ENCODE data around the gene ACTBL2. TPM values are rescaled to one million over a fixed set of nuclear protein-coding genes. Genes with fewer than 3 reads are reported as not detected.
A peak's percentile ranks its signal among the peaks of the same experiment; 100 is the strongest.

The ACTBL2 gene
- polyA plus RNA-seq, 2 of the 4 experiments (the other 2 are of a cell fraction) = 0.06 TPM

DNA sequence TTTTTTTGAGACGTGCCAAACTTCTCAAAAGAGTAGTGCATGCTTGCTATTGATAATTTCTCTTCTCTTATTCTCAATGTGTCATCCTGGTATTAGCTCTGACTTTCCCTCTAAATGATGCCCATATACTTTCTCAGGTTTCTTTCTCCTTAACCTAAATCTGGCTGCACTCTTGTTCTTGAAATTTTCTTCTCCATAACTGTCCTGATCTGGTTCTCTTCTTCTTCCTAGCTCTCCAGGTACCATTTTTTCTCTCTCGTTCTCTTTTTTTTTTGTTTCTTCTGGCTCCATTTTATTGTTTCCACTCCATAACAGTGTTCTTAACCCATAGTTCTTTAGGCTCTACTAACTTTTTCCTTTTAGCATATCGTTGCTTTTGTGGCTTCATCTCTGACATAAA is 47.9 kb downstream of the ACTBL2 start:
- FAIRE-seq (no peak), ATAC-seq (no peak), DNase-seq (ENCODE audit: low read depth in 1 of 2, low spot score in 1 of 2) (no peak)
- Histone ChIP-seq H3K9me3 (no peaks in the 10 kb centered on the region), H3K27ac (peak overlapping the region; percentile 42 to 47; a peak in 3 of 6 replicates), H3K4me2 (no peak overlapping the region; the same call in 2 of the 3 replicates), H3K4me1 (peaks cover 21% of the 10 kb centered on the region; the same call in 2 of the 3 replicates), H3K4me3 (no peak overlapping the region)
- ChIA-PET CTCF (interaction anchor here (1.1 to 3.4 kb wide), 3 partner anchors 14 to 1026 kb away, joined by 4 to 14 read pairs (median 5); no protein-coding TSS in a partner anchor), POLR2A (interaction anchor here (1.0 kb wide), 1 partner anchor 51 kb away, joined by 4 read pairs; no protein-coding TSS in a partner anchor)
- TF ChIP-seq HOXA7 (CRISPR knock-in tag; IDR thresholded peaks at IDR 0.05) = no peak
- TF ChIP-seq ZSCAN20 (CRISPR knock-in tag; IDR thresholded peaks at IDR 0.05) = 0 out of 2 replicates have a peak, but pooled peaks have one; percentile 41
- TF ChIP-seq POLR2AphosphoS2 (conservative IDR thresholded peaks at IDR 0.05; ENCODE audit: low read length) = no peak
- 37% methylated on average over 3 of the region's 3 CpGs for WGBS (ENCODE audit: missing lambda C conversion rate)

DNA sequence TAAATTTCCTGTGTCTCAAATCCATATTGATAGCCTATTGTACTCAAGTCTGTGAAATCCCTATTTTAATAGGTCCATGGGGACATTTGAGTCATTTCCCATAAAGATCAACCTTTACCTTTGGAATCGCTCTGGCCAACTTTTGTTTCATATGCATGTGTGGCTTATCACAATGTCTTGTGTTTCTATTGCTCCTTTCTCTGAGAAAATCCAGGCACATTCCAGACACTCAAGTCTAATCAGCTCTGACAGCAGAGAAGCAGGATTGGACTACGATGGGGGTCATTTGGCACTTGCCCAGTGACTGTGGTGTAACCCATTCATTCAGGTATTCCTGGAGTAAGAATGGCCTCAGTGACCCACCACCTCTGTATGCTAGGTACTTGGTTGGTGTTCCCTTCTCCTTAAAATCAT is 48.4 kb downstream of the ACTBL2 start:
- H3K4me1 ChIP-seq = peaks cover 21% of the 10 kb centered on the region; the same call in 2 of the 3 replicates
- no peaks in the 10 kb centered on the region for H3K9me3 ChIP-seq
- CTCF ChIA-PET = interaction anchor here (0.8 to 3.4 kb wide), 3 partner anchors 11 to 135 kb away, joined by 3 to 14 read pairs (median 5); no protein-coding TSS in a partner anchor
- FAIRE-seq (no peak), ATAC-seq (no peak), DNase-seq (ENCODE audit: low read depth in 1 of 2, low spot score in 1 of 2) (no peak)
- 79% methylated on average over 2 of the region's 2 CpGs for WGBS (ENCODE audit: missing lambda C conversion rate)
- H3K27ac ChIP-seq = peak overlapping the region in 1 of 2 experiments; percentile 7; a peak in 2 of 6 replicates
- TF ChIP-seq PHF8 (IDR thresholded peaks at IDR 0.05; ENCODE audit: borderline replicate concordance, low read depth) (no peak), SREBF2 (IDR thresholded peaks at IDR 0.05) (no peak), EHMT2 (IDR thresholded peaks at IDR 0.05; ENCODE audit: low read depth) (no peak), RCOR1 (IDR thresholded peaks at IDR 0.05; ENCODE audit: low read depth, low read length) (no peak), KDM5A (IDR thresholded peaks at IDR 0.05) (no peak), EHF (CRISPR knock-in tag; IDR thresholded peaks at IDR 0.05) (no peak), HMGXB4 (CRISPR knock-in tag; IDR thresholded peaks at IDR 0.05; ENCODE audit: borderline replicate concordance) (no peak), HOXB13 (CRISPR knock-in tag; IDR thresholded peaks at IDR 0.05; ENCODE audit: low read depth) (no peak), TFCP2L1 (CRISPR knock-in tag; IDR thresholded peaks at IDR 0.05) (no peak), HDAC2 (IDR thresholded peaks at IDR 0.05) (no peak)
- POLR2A ChIA-PET = no interaction called here
- H3K4me3 ChIP-seq = no peak overlapping the region
- no peak overlapping the region for H3K4me2 ChIP-seq

DNA sequence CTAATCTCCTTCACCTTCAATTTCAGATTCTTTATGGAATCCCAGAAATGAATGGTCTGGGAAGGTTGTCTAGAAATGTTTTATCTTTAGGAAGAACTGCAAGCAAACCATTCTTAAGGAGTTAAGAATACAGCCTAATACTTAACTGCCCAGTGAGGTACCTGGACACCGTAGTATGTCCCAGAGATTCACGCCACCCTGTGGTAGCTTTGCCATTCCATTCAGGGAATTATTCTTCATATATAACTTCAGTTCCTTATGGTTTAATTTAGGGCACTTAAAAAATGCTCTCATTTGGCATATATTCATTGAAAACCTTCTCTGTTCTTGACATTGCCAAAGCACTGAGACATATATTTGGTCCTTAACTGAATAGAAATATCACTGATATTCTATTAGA is 49.7 kb downstream of the ACTBL2 start:
- peak; percentile 9 to 53 for DNase-seq (ENCODE audit: low read depth in 1 of 2, low spot score in 1 of 2)
- H3K4me2 ChIP-seq = no peak overlapping the region
- no peaks in the 10 kb centered on the region for H3K9me3 ChIP-seq
- peaks cover 21% of the 10 kb centered on the region; the same call in 2 of the 3 replicates for H3K4me1 ChIP-seq
- peak; percentile 64 for TF ChIP-seq SMC3 (IDR thresholded peaks at IDR 0.05)
- TF ChIP-seq RAD21 (conservative IDR thresholded peaks at IDR 0.05 in 1 of 2, IDR thresholded peaks at IDR 0.05 in 1 of 2) = peak; percentile 49 to 57; a peak in 4 of 5 replicates
- TF ChIP-seq, protein P1, sequence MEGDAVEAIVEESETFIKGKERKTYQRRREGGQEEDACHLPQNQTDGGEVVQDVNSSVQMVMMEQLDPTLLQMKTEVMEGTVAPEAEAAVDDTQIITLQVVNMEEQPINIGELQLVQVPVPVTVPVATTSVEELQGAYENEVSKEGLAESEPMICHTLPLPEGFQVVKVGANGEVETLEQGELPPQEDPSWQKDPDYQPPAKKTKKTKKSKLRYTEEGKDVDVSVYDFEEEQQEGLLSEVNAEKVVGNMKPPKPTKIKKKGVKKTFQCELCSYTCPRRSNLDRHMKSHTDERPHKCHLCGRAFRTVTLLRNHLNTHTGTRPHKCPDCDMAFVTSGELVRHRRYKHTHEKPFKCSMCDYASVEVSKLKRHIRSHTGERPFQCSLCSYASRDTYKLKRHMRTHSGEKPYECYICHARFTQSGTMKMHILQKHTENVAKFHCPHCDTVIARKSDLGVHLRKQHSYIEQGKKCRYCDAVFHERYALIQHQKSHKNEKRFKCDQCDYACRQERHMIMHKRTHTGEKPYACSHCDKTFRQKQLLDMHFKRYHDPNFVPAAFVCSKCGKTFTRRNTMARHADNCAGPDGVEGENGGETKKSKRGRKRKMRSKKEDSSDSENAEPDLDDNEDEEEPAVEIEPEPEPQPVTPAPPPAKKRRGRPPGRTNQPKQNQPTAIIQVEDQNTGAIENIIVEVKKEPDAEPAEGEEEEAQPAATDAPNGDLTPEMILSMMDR (IDR thresholded peaks at IDR 0.05) = peak; percentile 46
- TF ChIP-seq, protein P2, sequence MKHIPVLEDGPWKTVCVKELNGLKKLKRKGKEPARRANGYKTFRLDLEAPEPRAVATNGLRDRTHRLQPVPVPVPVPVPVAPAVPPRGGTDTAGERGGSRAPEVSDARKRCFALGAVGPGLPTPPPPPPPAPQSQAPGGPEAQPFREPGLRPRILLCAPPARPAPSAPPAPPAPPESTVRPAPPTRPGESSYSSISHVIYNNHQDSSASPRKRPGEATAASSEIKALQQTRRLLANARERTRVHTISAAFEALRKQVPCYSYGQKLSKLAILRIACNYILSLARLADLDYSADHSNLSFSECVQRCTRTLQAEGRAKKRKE (CRISPR knock-in tag; IDR thresholded peaks at IDR 0.05; ENCODE audit: low read depth) = no peak
- no peak for TF ChIP-seq SREBF2 (IDR thresholded peaks at IDR 0.05)
- TF ChIP-seq FOSL2 (IDR thresholded peaks at IDR 0.05) = no peak
- no peak for TF ChIP-seq FOSL2 (CRISPR knock-in tag; IDR thresholded peaks at IDR 0.05)
- no peak for TF ChIP-seq HEYL (CRISPR knock-in tag; IDR thresholded peaks at IDR 0.05)
- POLR2A ChIA-PET = no interaction called here
- CTCF ChIA-PET = interaction anchor here (0.6 to 1.1 kb wide), 2 partner anchors 62 to 739 kb away, joined by 3 read pairs; no protein-coding TSS in a partner anchor
- no peak for FAIRE-seq
- no peak overlapping the region for H3K4me3 ChIP-seq
- peak in 1 of 2 experiments; percentile 68; a peak in 3 of 6 replicates for ATAC-seq
- 56% methylated on average over 2 of the region's 2 CpGs for WGBS (ENCODE audit: missing lambda C conversion rate)
- no peak overlapping the region for H3K27ac ChIP-seq

Measured in A549 (cell line).